Ascending aorta (tissue), 2 donors: ENCODE measurements around the gene RIMBP2. TPM values are rescaled to one million over a fixed set of nuclear protein-coding genes. Genes with fewer than 3 reads are reported as not detected.

ENCODE experiments used
- DNase-seq, 2 donors: peaks; one replicate each; pipeline ENCODE4 v3.0.0-alpha.2; 2019; ENCODE audit warnings: low spot score in 2 of 2
- H3K27ac ChIP-seq, 2 donors: fragments of 200-600 bp; sonication (generic); one replicate each; pipeline ENCODE4 v1.5.1; 2016 to 2017; ENCODE audit warnings: mild to moderate bottlenecking in 1 of 2
- H3K27me3 ChIP-seq: fragments of 200-600 bp; sonication (generic); one replicate; pipeline ENCODE4 v1.5.1; 2017
- H3K36me3 ChIP-seq, 2 donors: fragments of 200-600 bp; sonication (generic); one replicate each; pipeline ENCODE4 v1.5.1; 2016
- H3K4me1 ChIP-seq, 2 donors: fragments of 200-600 bp; sonication (generic); one replicate each; pipeline ENCODE4 v1.5.1; 2016 to 2017; ENCODE audit warnings: mild to moderate bottlenecking in 1 of 2
- H3K4me3 ChIP-seq, 2 donors: fragments of 200-600 bp; sonication (generic); one replicate each; pipeline ENCODE4 v1.5.1; 2016 to 2017; ENCODE audit warnings: mild to moderate bottlenecking in 1 of 2
- H3K9me3 ChIP-seq, 2 donors: fragments of 200-600 bp; sonication (generic); one replicate each; pipeline ENCODE4 v1.5.1; 2016
- CTCF ChIP-seq, 3 experiments: fragments of 200-600 bp in 2 of 3; fragments of 450-650 bp in 1 of 3; sonication (generic) in 2 of 3; IDR thresholded peaks; one replicate each; pipeline ENCODE4 v1.5.1; 2016 to 2019; ENCODE audit warnings: antibody characterized with exemption in 3 of 3, mild to moderate bottlenecking in 1 of 3, moderate library complexity in 1 of 3
- intact Hi-C: fragments of 100-400 bp; cut with DNase I; formaldehyde crosslinking; loops from one replicate; pipeline ENCODE4 v1.15.1; 2023
- total RNA-seq: library from RNA; depleted of rRNA; stranded (reverse); fragments of >200 nt; gene quantifications from one replicate; pipeline ENCODE4 v1.1.0, GENCODE V29; 2016

The RIMBP2 gene
- total RNA-seq, 1 donor from 2014 or later: not detected

- Histone ChIP-seq H3K4me3 (no peak overlapping the region), H3K36me3 (no peaks in the 10 kb centered on the region), H3K27me3 (no peaks in the 10 kb centered on the region), H3K27ac (no peak overlapping the region), H3K4me1 (no peaks in the 10 kb centered on the region), H3K9me3 (no peaks in the 10 kb centered on the region)
- no peak for DNase-seq
- TF ChIP-seq CTCF (IDR thresholded peaks at IDR 0.05): no peak
- intact Hi-C loops: no loop called here
These were observed 169.6 kb downstream of the RIMBP2 start for GRCh38 chr12:130546494-130546893.

- Histone ChIP-seq H3K27me3 (no peaks in the 10 kb centered on the region), H3K27ac (no peak overlapping the region), H3K36me3 (no peaks in the 10 kb centered on the region), H3K4me3 (no peak overlapping the region), H3K4me1 (no peaks in the 10 kb centered on the region), H3K9me3 (no peaks in the 10 kb centered on the region)
- TF ChIP-seq CTCF (IDR thresholded peaks at IDR 0.05): no peak
- intact Hi-C loops: no loop called here
- no peak for DNase-seq
These were observed 170.6 kb downstream of the RIMBP2 start for GRCh38 chr12:130545475-130545874.

GRCh38 chr12:130540376-130540775 is 175.7 kb downstream of the RIMBP2 start:
- no peaks in the 10 kb centered on the region for H3K4me1 ChIP-seq
- no peak overlapping the region for H3K4me3 ChIP-seq
- no peaks in the 10 kb centered on the region for H3K9me3 ChIP-seq
- TF ChIP-seq CTCF (IDR thresholded peaks at IDR 0.05): no peak
- no peak overlapping the region for H3K27ac ChIP-seq
- H3K36me3 ChIP-seq: no peaks in the 10 kb centered on the region
- no peaks in the 10 kb centered on the region for H3K27me3 ChIP-seq
- no peak for DNase-seq
- intact Hi-C loops: no loop called here

GRCh38 chr12:130538343-130539095 is 177.6 kb downstream of the RIMBP2 start:
- Histone ChIP-seq H3K27ac (no peak overlapping the region), H3K4me1 (no peaks in the 10 kb centered on the region), H3K27me3 (no peaks in the 10 kb centered on the region), H3K36me3 (no peaks in the 10 kb centered on the region), H3K4me3 (no peak overlapping the region), H3K9me3 (no peaks in the 10 kb centered on the region)
- intact Hi-C loops: no loop called here
- no peak for DNase-seq
- no peak for TF ChIP-seq CTCF (IDR thresholded peaks at IDR 0.05)

GRCh38 chr12:130537655-130538054 is 178.4 kb downstream of the RIMBP2 start:
- intact Hi-C loops: no loop called here
- Histone ChIP-seq H3K36me3 (no peaks in the 10 kb centered on the region), H3K27me3 (no peaks in the 10 kb centered on the region), H3K9me3 (no peaks in the 10 kb centered on the region), H3K4me3 (no peak overlapping the region), H3K4me1 (no peaks in the 10 kb centered on the region), H3K27ac (no peak overlapping the region)
- no peak for TF ChIP-seq CTCF (IDR thresholded peaks at IDR 0.05)
- DNase-seq: no peak
